ENCODE measurements around the gene KCNJ8. TPM values are rescaled to one million over a fixed set of nuclear protein-coding genes. Genes with fewer than 3 reads are reported as not detected.

Gene KCNJ8
- total RNA-seq, 1 experiment from 2014 or later, result 0.22 TPM

DNA sequence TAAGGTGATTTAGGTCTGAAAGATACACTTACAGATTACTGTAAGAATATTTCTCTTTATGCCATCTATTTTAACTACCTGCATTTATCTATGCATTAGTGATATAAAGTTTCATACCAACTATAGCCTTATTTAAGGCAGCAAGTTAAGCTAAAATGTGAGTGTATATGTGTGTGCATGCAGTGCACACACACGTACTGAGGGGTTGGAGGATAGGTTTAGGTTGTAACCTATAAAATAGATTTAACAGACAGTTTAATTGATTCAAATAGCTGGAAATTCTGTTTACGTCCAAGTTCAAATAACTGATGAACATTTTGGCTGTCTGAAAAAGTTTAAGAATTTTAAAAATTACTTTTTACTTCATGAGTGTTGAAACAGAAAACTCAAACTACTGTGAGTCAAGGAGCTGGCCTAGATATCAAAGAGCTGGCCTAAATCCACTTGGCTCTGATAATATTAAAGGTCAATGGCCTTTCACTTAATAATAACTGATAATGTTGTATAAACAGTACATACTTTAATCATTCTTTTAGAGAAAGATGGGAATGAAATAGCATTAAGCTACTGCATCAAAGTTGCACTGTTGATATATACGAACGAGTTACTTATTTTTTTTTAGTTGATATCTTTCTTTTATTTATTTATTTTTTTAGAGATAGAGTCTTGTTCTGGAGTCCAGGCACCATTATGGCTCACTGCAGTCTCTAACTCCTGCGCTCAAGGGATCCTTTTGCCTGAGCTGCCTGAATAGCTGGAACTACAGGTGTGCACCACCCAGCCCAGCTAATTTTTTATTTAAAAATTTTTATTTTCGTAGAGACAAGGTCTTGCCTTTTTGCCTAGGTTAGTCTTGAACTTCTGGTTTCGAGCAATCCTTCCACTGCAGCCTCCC is 13.8 kb upstream of the KCNJ8 start:
- H3K4ac ChIP-seq (ENCODE audit: low read depth, low read length), result no peak overlapping the region
- H3K36me3 Mint-ChIP-seq (ENCODE audit: insufficient read depth in 1 of 3, low read depth in 3 of 3), result no peaks in the 10 kb centered on the region; a peak in 1 of 7 replicates
- H2AFZ ChIP-seq (ENCODE audit: low read length), result no peak overlapping the region
- no peak overlapping the region for H3K14ac ChIP-seq (ENCODE audit: insufficient read depth, low read length)
- H2BK12ac ChIP-seq (ENCODE audit: insufficient read length, low read depth, low read length), result no peak overlapping the region
- peaks cover 3% of the 10 kb centered on the region in 2 experiments; a peak in 3 of 5 replicates for H3K9me3 Mint-ChIP-seq
- H3T11ph ChIP-seq (ENCODE audit: low read length), result no peak overlapping the region
- no peaks in the 10 kb centered on the region for H3K79me2 ChIP-seq (ENCODE audit: insufficient read depth, low read length)
- no peaks in the 10 kb centered on the region for H3K79me1 ChIP-seq (ENCODE audit: insufficient read depth, low read depth, low read length, poor library complexity, severe bottlenecking)
- no peak overlapping the region for H3K27ac ChIP-seq (ENCODE audit: insufficient read length, low read depth, low read length)
- no peaks in the 10 kb centered on the region for H4K20me1 ChIP-seq (ENCODE audit: control insufficient read depth, insufficient read depth, insufficient read length)
- H3K4me3 Mint-ChIP-seq, result no peak overlapping the region
- no peak overlapping the region for H3K9ac ChIP-seq (ENCODE audit: extremely low read depth, insufficient read length, low read length)
- H2BK120ac ChIP-seq (ENCODE audit: low read depth, low read length, poor library complexity, severe bottlenecking), result no peak overlapping the region
- DNase-seq, result no peak
- no peak overlapping the region for H4K8ac ChIP-seq (replicated peaks; ENCODE audit: insufficient read length, low read depth, low read length)
- H4K91ac ChIP-seq (ENCODE audit: insufficient read length, low read depth, low read length), result no peak overlapping the region
- H3K27ac Mint-ChIP-seq, result no peak overlapping the region
- H3K23ac ChIP-seq (ENCODE audit: insufficient read length, low read depth, low read length), result no peak overlapping the region
- TF ChIP-seq, protein P1, sequence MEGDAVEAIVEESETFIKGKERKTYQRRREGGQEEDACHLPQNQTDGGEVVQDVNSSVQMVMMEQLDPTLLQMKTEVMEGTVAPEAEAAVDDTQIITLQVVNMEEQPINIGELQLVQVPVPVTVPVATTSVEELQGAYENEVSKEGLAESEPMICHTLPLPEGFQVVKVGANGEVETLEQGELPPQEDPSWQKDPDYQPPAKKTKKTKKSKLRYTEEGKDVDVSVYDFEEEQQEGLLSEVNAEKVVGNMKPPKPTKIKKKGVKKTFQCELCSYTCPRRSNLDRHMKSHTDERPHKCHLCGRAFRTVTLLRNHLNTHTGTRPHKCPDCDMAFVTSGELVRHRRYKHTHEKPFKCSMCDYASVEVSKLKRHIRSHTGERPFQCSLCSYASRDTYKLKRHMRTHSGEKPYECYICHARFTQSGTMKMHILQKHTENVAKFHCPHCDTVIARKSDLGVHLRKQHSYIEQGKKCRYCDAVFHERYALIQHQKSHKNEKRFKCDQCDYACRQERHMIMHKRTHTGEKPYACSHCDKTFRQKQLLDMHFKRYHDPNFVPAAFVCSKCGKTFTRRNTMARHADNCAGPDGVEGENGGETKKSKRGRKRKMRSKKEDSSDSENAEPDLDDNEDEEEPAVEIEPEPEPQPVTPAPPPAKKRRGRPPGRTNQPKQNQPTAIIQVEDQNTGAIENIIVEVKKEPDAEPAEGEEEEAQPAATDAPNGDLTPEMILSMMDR (conservative IDR thresholded peaks at IDR 0.05), result no peak
- H2BK20ac ChIP-seq (ENCODE audit: low read depth, low read length, poor library complexity, severe bottlenecking), result no peak overlapping the region
- H3K18ac ChIP-seq (ENCODE audit: insufficient read length, low read depth, low read length), result no peak overlapping the region
- peaks cover 11% of the 10 kb centered on the region for H3K27me3 Mint-ChIP-seq (ENCODE audit: low read depth)
- no peak overlapping the region for H2BK5ac ChIP-seq (ENCODE audit: insufficient read length, low read length)
- no peaks in the 10 kb centered on the region for H3K4me1 ChIP-seq (ENCODE audit: insufficient read depth, low read length)
- no CpG with 5 or more reads among the region's 7 CpGs for WGBS (ENCODE audit: extremely low coverage, insufficient read length, low lambda C conversion rate)
- no peak overlapping the region for H4K5ac ChIP-seq (ENCODE audit: insufficient read length, low read depth, low read length)
- no peak overlapping the region for H3K56ac ChIP-seq (ENCODE audit: insufficient read length, low read depth, low read length)
- no peak overlapping the region for H2AK5ac ChIP-seq (ENCODE audit: insufficient read length, low read length)
- H2BK15ac ChIP-seq (ENCODE audit: low read depth, low read length), result no peak overlapping the region
- no peaks in the 10 kb centered on the region for H3K9me3 ChIP-seq (ENCODE audit: control insufficient read depth, low read depth, low read length)
- H3K23me2 ChIP-seq (ENCODE audit: insufficient read length, low read depth, low read length, poor library complexity, severe bottlenecking), result no peaks in the 10 kb centered on the region
- H3K27me3 ChIP-seq (ENCODE audit: insufficient read depth, low read length), result no peaks in the 10 kb centered on the region
- H3K4me2 ChIP-seq (ENCODE audit: insufficient read depth, insufficient read length, low read length), result no peak overlapping the region
- no peaks in the 10 kb centered on the region for H3K4me1 Mint-ChIP-seq
